Stimulated activated naive B cell treated with anti-CD40 and anti-IgM and Interleukin-4, amounts not matched to agents 10 μg/mL and 1 μg/mL and 100 μg/mL, for 72 hours (primary cell): Measurements from ENCODE around the gene CBLB.
"Not testable (repeated sequence)": the region's sequence is repeated elsewhere in the genome, so short reads cannot be mapped to it uniquely, and the experiment has no call there.

Experiments
- ATAC-seq, 2 donors: fragments of 150-1000 bp; cut with Tn5 transposase; replicated peaks; 2 replicates each; pipeline ENCODE4 v1.10.0; 2021; ENCODE audit warnings: moderate library complexity in 1 of 2
- DNase-seq: peaks from one replicate; pipeline ENCODE4 v3.0.0; 2021
- H3K27ac Mint-ChIP-seq: one replicate; pipeline ENCODE4 v1.8.0; 2022; ENCODE audit warnings: mild to moderate bottlenecking, mixed read lengths
- H3K27me3 Mint-ChIP-seq, 2 donors: one replicate each; pipeline ENCODE4 v1.8.0; 2022; ENCODE audit warnings: mixed read lengths in 2 of 2
- H3K36me3 Mint-ChIP-seq, 2 donors: one replicate each; pipeline ENCODE4 v1.8.0; 2022; ENCODE audit warnings: mixed read lengths in 2 of 2, mild to moderate bottlenecking in 1 of 2
- H3K4me1 Mint-ChIP-seq, 2 donors: one replicate each; pipeline ENCODE4 v1.8.0; 2022; ENCODE audit warnings: mixed read lengths in 2 of 2, mild to moderate bottlenecking in 1 of 2
- H3K4me3 Mint-ChIP-seq, 2 donors: one replicate each; pipeline ENCODE4 v1.8.0; 2022; ENCODE audit warnings: mild to moderate bottlenecking in 2 of 2, mixed read lengths in 2 of 2, moderate library complexity in 1 of 2
- H3K9me3 Mint-ChIP-seq, 2 donors: one replicate each; pipeline ENCODE4 v1.8.0; 2022; ENCODE audit warnings: mixed read lengths in 2 of 2, mild to moderate bottlenecking in 1 of 2

Gene CBLB

GRCh38 chr3:105829229-105829628, 39.6 kb downstream of the CBLB start:
- Mint-ChIP-seq H3K27me3 (no peaks in the 10 kb centered on the region), H3K4me3 (peak overlapping the region; percentile 6 to 29), H3K27ac (peak overlapping the region; percentile 42), H3K4me1 (peaks cover 38 to 75% of the 10 kb centered on the region in 2 donors), H3K36me3 (peaks cover 9 to 22% of the 10 kb centered on the region in 2 donors), H3K9me3 (peaks cover 0 to 3% of the 10 kb centered on the region in 2 donors)
- ATAC-seq: peak in 1 of 2 donors; percentile 32
- no peak for DNase-seq

GRCh38 chr3:105828703-105829102, 40.1 kb downstream of the CBLB start:
- Mint-ChIP-seq H3K4me3 (peak overlapping the region in 1 of 2 donors; percentile 29), H3K27ac (peak overlapping the region; percentile 42), H3K27me3 (no peaks in the 10 kb centered on the region), H3K36me3 (peaks cover 13 to 26% of the 10 kb centered on the region in 2 donors), H3K9me3 (peaks cover 0 to 3% of the 10 kb centered on the region in 2 donors), H3K4me1 (peaks cover 41 to 77% of the 10 kb centered on the region in 2 donors)
- DNase-seq (no peak), ATAC-seq (peak; percentile 86 to 88)

GRCh38 chr3:105827959-105828358, 40.9 kb downstream of the CBLB start:
- H3K4me3 Mint-ChIP-seq: peak overlapping the region in 1 of 2 donors; percentile 5
- H3K27me3 Mint-ChIP-seq: no peaks in the 10 kb centered on the region
- H3K9me3 Mint-ChIP-seq: peaks cover 0 to 3% of the 10 kb centered on the region in 2 donors
- peak overlapping the region; percentile 33 for H3K27ac Mint-ChIP-seq
- H3K4me1 Mint-ChIP-seq: peaks cover 49 to 83% of the 10 kb centered on the region in 2 donors
- DNase-seq (no peak), ATAC-seq (no peak)
- H3K36me3 Mint-ChIP-seq: peaks cover 19 to 26% of the 10 kb centered on the region in 2 donors

GRCh38 chr3:105826778-105827634, 41.8 kb downstream of the CBLB start:
- ATAC-seq: peak; percentile 29 to 45
- Mint-ChIP-seq H3K27ac (peak overlapping the region; percentile 65), H3K36me3 (peaks cover 24 to 29% of the 10 kb centered on the region in 2 donors), H3K4me3 (peak overlapping the region in 1 of 2 donors; percentile 64), H3K27me3 (no peaks in the 10 kb centered on the region), H3K4me1 (peaks cover 50 to 83% of the 10 kb centered on the region in 2 donors), H3K9me3 (peaks cover 0 to 3% of the 10 kb centered on the region in 2 donors)
- DNase-seq: no peak

GRCh38 chr3:105824129-105824528, 44.7 kb downstream of the CBLB start:
- H3K4me3 Mint-ChIP-seq: no peak overlapping the region
- DNase-seq: no peak
- no peak overlapping the region for H3K27ac Mint-ChIP-seq
- no peaks in the 10 kb centered on the region for H3K27me3 Mint-ChIP-seq
- H3K36me3 Mint-ChIP-seq: peaks cover 23 to 31% of the 10 kb centered on the region in 2 donors
- H3K9me3 Mint-ChIP-seq: peaks cover 0 to 3% of the 10 kb centered on the region in 2 donors
- no peak for ATAC-seq
- peaks cover 41 to 76% of the 10 kb centered on the region in 2 donors for H3K4me1 Mint-ChIP-seq

- no peak for DNase-seq
- peak overlapping the region in 1 of 2 donors; percentile 5 for H3K4me3 Mint-ChIP-seq
- peaks cover 25 to 32% of the 10 kb centered on the region in 2 donors for H3K36me3 Mint-ChIP-seq
Observed at GRCh38 chr3:105823149-105823867, 45.5 kb downstream of the CBLB start.

GRCh38 chr3:105822171-105823123, 46.4 kb downstream of the CBLB start:
- DNase-seq (no peak), ATAC-seq (no peak)
- Mint-ChIP-seq H3K4me3 (no peak overlapping the region), H3K9me3 (peaks cover 0 to 3% of the 10 kb centered on the region in 2 donors), H3K36me3 (peaks cover 25 to 32% of the 10 kb centered on the region in 2 donors), H3K27ac (peak overlapping the region; percentile 26), H3K4me1 (peaks cover 35 to 67% of the 10 kb centered on the region in 2 donors), H3K27me3 (no peaks in the 10 kb centered on the region)

More at GRCh38 chr3:105823149-105823867, 45.5 kb downstream of the CBLB start:
- H3K27ac Mint-ChIP-seq: peak overlapping the region; percentile 26
- peaks cover 39 to 74% of the 10 kb centered on the region in 2 donors for H3K4me1 Mint-ChIP-seq
- H3K9me3 Mint-ChIP-seq: peaks cover 0 to 3% of the 10 kb centered on the region in 2 donors
- ATAC-seq: peak; percentile 78 to 82
- H3K27me3 Mint-ChIP-seq: no peaks in the 10 kb centered on the region

- H3K27ac Mint-ChIP-seq: no peak overlapping the region
- peaks cover 23 to 30% of the 10 kb centered on the region in 2 donors for H3K36me3 Mint-ChIP-seq
- DNase-seq: no peak
- ATAC-seq: no peak
- H3K27me3 Mint-ChIP-seq: no peaks in the 10 kb centered on the region
- peaks cover 35 to 66% of the 10 kb centered on the region in 2 donors for H3K4me1 Mint-ChIP-seq
- H3K4me3 Mint-ChIP-seq: no peak overlapping the region
- peaks cover 0 to 2% of the 10 kb centered on the region in 2 donors for H3K9me3 Mint-ChIP-seq
Observed at GRCh38 chr3:105821433-105821832, 47.4 kb downstream of the CBLB start.

GRCh38 chr3:105816833-105817232, 52.0 kb downstream of the CBLB start:
- H3K36me3 Mint-ChIP-seq: peaks cover 15 to 17% of the 10 kb centered on the region in 2 donors
- H3K9me3 Mint-ChIP-seq: peaks cover 3 to 4% of the 10 kb centered on the region in 2 donors
- peaks cover 26 to 52% of the 10 kb centered on the region in 2 donors for H3K4me1 Mint-ChIP-seq
- DNase-seq (no peak), ATAC-seq (no peak)
- no peak overlapping the region for H3K4me3 Mint-ChIP-seq
- H3K27ac Mint-ChIP-seq: no peak overlapping the region
- H3K27me3 Mint-ChIP-seq: no peaks in the 10 kb centered on the region

- H3K4me3 Mint-ChIP-seq, ATAC-seq, H3K9me3 Mint-ChIP-seq, H3K27ac Mint-ChIP-seq, DNase-seq, H3K27me3 Mint-ChIP-seq: not testable (repeated sequence)
- Mint-ChIP-seq H3K4me1 (peaks cover 24 to 48% of the 10 kb centered on the region in 2 donors), H3K36me3 (peaks cover 11 to 13% of the 10 kb centered on the region in 2 donors)
Observed at GRCh38 chr3:105815331-105815730, 53.5 kb downstream of the CBLB start.

GRCh38 chr3:105813710-105814109, 55.1 kb downstream of the CBLB start:
- peaks cover 3 to 4% of the 10 kb centered on the region in 2 donors for H3K9me3 Mint-ChIP-seq
- no peaks in the 10 kb centered on the region for H3K27me3 Mint-ChIP-seq
- DNase-seq (no peak), ATAC-seq (no peak)
- no peak overlapping the region for H3K4me3 Mint-ChIP-seq
- H3K27ac Mint-ChIP-seq: no peak overlapping the region
- peaks cover 8 to 10% of the 10 kb centered on the region in 2 donors for H3K36me3 Mint-ChIP-seq
- H3K4me1 Mint-ChIP-seq: peaks cover 24 to 39% of the 10 kb centered on the region in 2 donors

GRCh38 chr3:105812194-105812586, 56.6 kb downstream of the CBLB start:
- H3K4me1 Mint-ChIP-seq: peaks cover 22 to 36% of the 10 kb centered on the region in 2 donors

GRCh38 chr3:105811518-105812193, 57.2 kb downstream of the CBLB start:
- peaks cover 17 to 31% of the 10 kb centered on the region in 2 donors for H3K4me1 Mint-ChIP-seq

More at GRCh38 chr3:105812194-105812586, 56.6 kb downstream of the CBLB start:
- Mint-ChIP-seq H3K36me3 (peaks cover 8 to 10% of the 10 kb centered on the region in 2 donors), H3K27ac (peak overlapping the region; percentile 20), H3K27me3 (no peaks in the 10 kb centered on the region), H3K4me3 (peak overlapping the region; percentile 2 to 39), H3K9me3 (peaks cover 3 to 4% of the 10 kb centered on the region in 2 donors)
- ATAC-seq (peak in 1 of 2 donors; percentile 29), DNase-seq (no peak)

More at GRCh38 chr3:105811518-105812193, 57.2 kb downstream of the CBLB start:
- Mint-ChIP-seq H3K9me3 (peaks cover 3 to 4% of the 10 kb centered on the region in 2 donors), H3K27me3 (no peaks in the 10 kb centered on the region), H3K36me3 (peaks cover 8 to 10% of the 10 kb centered on the region in 2 donors), H3K4me3 (peak overlapping the region; percentile 2 to 39), H3K27ac (peak overlapping the region; percentile 73)
- ATAC-seq (peak in 1 of 2 donors; percentile 43), DNase-seq (no peak)
